NB4 (cell line): ENCODE results near the gene ALDOA.

ENCODE experiments used
- TF ChIP-seq, protein P1 (sequence below): IDR thresholded peaks from one replicate; pipeline ENCODE4 v1.5.1; 2012; ENCODE audit warnings: low read depth, low read length
- TF ChIP-seq, protein P2 (sequence below): IDR thresholded peaks from 2 replicates; pipeline ENCODE4 v1.6.1; 2011; ENCODE audit warnings: low read depth, low read length

DNA sequence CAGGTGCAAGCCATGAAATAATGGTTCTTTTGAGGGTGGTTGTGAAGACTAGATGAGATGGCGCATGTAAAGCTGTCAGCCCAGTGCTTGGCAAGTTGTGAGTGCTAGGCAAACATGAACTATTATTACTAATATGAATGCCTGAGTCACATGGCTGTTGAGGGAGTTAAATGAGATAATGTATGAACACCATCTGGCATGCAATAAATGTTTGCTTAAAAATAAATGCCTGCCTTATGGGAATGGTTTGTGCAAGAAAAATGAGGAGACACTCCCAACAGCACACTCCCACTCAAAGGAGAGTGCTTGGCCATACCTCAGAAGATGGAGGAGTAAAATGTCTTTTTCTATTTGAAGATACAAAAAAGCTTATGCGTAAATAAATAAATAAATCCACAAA, 53.9 kb downstream of the ALDOA start:
- TF ChIP-seq, protein P1, sequence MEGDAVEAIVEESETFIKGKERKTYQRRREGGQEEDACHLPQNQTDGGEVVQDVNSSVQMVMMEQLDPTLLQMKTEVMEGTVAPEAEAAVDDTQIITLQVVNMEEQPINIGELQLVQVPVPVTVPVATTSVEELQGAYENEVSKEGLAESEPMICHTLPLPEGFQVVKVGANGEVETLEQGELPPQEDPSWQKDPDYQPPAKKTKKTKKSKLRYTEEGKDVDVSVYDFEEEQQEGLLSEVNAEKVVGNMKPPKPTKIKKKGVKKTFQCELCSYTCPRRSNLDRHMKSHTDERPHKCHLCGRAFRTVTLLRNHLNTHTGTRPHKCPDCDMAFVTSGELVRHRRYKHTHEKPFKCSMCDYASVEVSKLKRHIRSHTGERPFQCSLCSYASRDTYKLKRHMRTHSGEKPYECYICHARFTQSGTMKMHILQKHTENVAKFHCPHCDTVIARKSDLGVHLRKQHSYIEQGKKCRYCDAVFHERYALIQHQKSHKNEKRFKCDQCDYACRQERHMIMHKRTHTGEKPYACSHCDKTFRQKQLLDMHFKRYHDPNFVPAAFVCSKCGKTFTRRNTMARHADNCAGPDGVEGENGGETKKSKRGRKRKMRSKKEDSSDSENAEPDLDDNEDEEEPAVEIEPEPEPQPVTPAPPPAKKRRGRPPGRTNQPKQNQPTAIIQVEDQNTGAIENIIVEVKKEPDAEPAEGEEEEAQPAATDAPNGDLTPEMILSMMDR: no peak
- TF ChIP-seq, protein P2, sequence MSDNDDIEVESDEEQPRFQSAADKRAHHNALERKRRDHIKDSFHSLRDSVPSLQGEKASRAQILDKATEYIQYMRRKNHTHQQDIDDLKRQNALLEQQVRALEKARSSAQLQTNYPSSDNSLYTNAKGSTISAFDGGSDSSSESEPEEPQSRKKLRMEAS: no peak
